SU-DHL-6 (cell line): Measurements from ENCODE around the gene SERTAD4.

Experiments used
- CTCF ChIP-seq: fragments of 200-600 bp; sonication (generic); IDR thresholded peaks from one replicate; pipeline ENCODE4 v1.5.1; 2017; ENCODE audit warnings: antibody characterized with exemption, mild to moderate bottlenecking, low read length, moderate library complexity; ENCODE audit not compliant: insufficient read depth, poor library complexity, severe bottlenecking
- EZH2phosphoT487 ChIP-seq: fragments of 200-600 bp; sonication (generic), shearing (Covaris generic); conservative IDR thresholded peaks from 2 replicates; pipeline ENCODE4 v1.6.1; 2018; ENCODE audit warnings: mild to moderate bottlenecking, antibody characterized with exemption, low read length, moderate library complexity, mixed read lengths

GRCh38 chr1:210214573-210215409 lies 17.8 kb upstream of the SERTAD4 start:
- TF ChIP-seq CTCF = no peak
- no peak for TF ChIP-seq EZH2phosphoT487
